Stimulated activated naive CD8-positive, alpha-beta T cell treated with anti-CD3 and anti-CD28 coated beads, Interleukin-15, Interleukin-2, amounts not matched to agents 100 ng/mL and 50 ng/mL, for 24 hours (primary cell): ENCODE measurements around the gene RNF39.

ENCODE experiments used
- H3K27ac Mint-ChIP-seq: one replicate; pipeline ENCODE4 v1.8.0; 2021; ENCODE audit warnings: mild to moderate bottlenecking, mixed read lengths
- H3K27me3 Mint-ChIP-seq: one replicate; pipeline ENCODE4 v1.8.0; 2021; ENCODE audit warnings: mixed read lengths
- H3K36me3 Mint-ChIP-seq: one replicate; pipeline ENCODE4 v1.8.0; 2021; ENCODE audit warnings: low read depth, mixed read lengths
- H3K4me1 Mint-ChIP-seq: one replicate; pipeline ENCODE4 v1.8.0; 2021; ENCODE audit warnings: low read depth, mixed read lengths
- H3K4me3 Mint-ChIP-seq: one replicate; pipeline ENCODE4 v1.8.0; 2021; ENCODE audit warnings: mild to moderate bottlenecking, mixed read lengths
- H3K9me3 Mint-ChIP-seq: one replicate; pipeline ENCODE4 v1.8.0; 2021; ENCODE audit warnings: mixed read lengths

Gene RNF39

GRCh38 chr6:30074331-30075093 is 1.1 kb downstream of the RNF39 start:
- Mint-ChIP-seq H3K4me1 (peaks cover 33% of the 10 kb centered on the region), H3K27me3 (peaks cover 65% of the 10 kb centered on the region), H3K36me3 (peaks cover 22% of the 10 kb centered on the region), H3K4me3 (peak overlapping the region; percentile 21), H3K27ac (no peak overlapping the region), H3K9me3 (no peaks in the 10 kb centered on the region)

- H3K27ac Mint-ChIP-seq = no peak overlapping the region
- H3K9me3 Mint-ChIP-seq = no peaks in the 10 kb centered on the region
- H3K27me3 Mint-ChIP-seq = peaks cover 61% of the 10 kb centered on the region
- no peak overlapping the region for H3K4me3 Mint-ChIP-seq
- H3K36me3 Mint-ChIP-seq = peaks cover 29% of the 10 kb centered on the region
- peaks cover 35% of the 10 kb centered on the region for H3K4me1 Mint-ChIP-seq
Observed at GRCh38 chr6:30073489-30074235, 1.9 kb downstream of the RNF39 start.

GRCh38 chr6:30071858-30072257 is 3.7 kb downstream of the RNF39 start:
- no peak overlapping the region for H3K27ac Mint-ChIP-seq
- peaks cover 41% of the 10 kb centered on the region for H3K36me3 Mint-ChIP-seq
- H3K9me3 Mint-ChIP-seq = no peaks in the 10 kb centered on the region
- H3K4me1 Mint-ChIP-seq = peaks cover 48% of the 10 kb centered on the region
- H3K4me3 Mint-ChIP-seq = peak overlapping the region; percentile 10
- H3K27me3 Mint-ChIP-seq = peaks cover 61% of the 10 kb centered on the region

- peaks cover 55% of the 10 kb centered on the region for H3K27me3 Mint-ChIP-seq
- peaks cover 41% of the 10 kb centered on the region for H3K36me3 Mint-ChIP-seq
- H3K27ac Mint-ChIP-seq = no peak overlapping the region
- H3K9me3 Mint-ChIP-seq = no peaks in the 10 kb centered on the region
- H3K4me3 Mint-ChIP-seq = peak overlapping the region; percentile 10
- peaks cover 50% of the 10 kb centered on the region for H3K4me1 Mint-ChIP-seq
Observed at GRCh38 chr6:30071081-30071818, 4.3 kb downstream of the RNF39 start.

- H3K36me3 Mint-ChIP-seq = peaks cover 68% of the 10 kb centered on the region
- peaks cover 21% of the 10 kb centered on the region for H3K27me3 Mint-ChIP-seq
- H3K27ac Mint-ChIP-seq = peak overlapping the region; percentile 95
- no peaks in the 10 kb centered on the region for H3K9me3 Mint-ChIP-seq
- peak overlapping the region; percentile 95 for H3K4me3 Mint-ChIP-seq
- H3K4me1 Mint-ChIP-seq = peaks cover 63% of the 10 kb centered on the region
Observed at GRCh38 chr6:30067460-30068139, 8.0 kb downstream of the RNF39 start.

- Mint-ChIP-seq H3K9me3 (no peaks in the 10 kb centered on the region), H3K4me3 (peak within 1 kb of the TSS; percentile 95), H3K36me3 (peaks cover 67% of the 10 kb centered on the region), H3K27ac (peak within 1 kb of the TSS; percentile 95), H3K4me1 (peaks cover 66% of the 10 kb centered on the region), H3K27me3 (peaks cover 14% of the 10 kb centered on the region)
Observed at GRCh38 chr6:30066577-30067459, 8.8 kb downstream of the RNF39 start, which contains the start of gene PPP1R11. Gene PPP1R11 (plus strand): TSS chr6:30067198. CDS start chr6:30067411, 213 bp downstream.

GRCh38 chr6:30066082-30066481 is 9.5 kb downstream of the RNF39 start:
- Mint-ChIP-seq H3K4me3 (peak overlapping the region; percentile 95), H3K4me1 (peaks cover 66% of the 10 kb centered on the region), H3K36me3 (peaks cover 71% of the 10 kb centered on the region), H3K27me3 (peaks cover 9% of the 10 kb centered on the region), H3K9me3 (no peaks in the 10 kb centered on the region), H3K27ac (peak overlapping the region; percentile 95)

- Mint-ChIP-seq H3K4me3 (peak overlapping the region; percentile 38), H3K36me3 (peaks cover 47% of the 10 kb centered on the region), H3K27me3 (no peaks in the 10 kb centered on the region), H3K27ac (peak overlapping the region; percentile 10), H3K9me3 (no peaks in the 10 kb centered on the region), H3K4me1 (peaks cover 71% of the 10 kb centered on the region)
Observed at GRCh38 chr6:30063315-30063714, 12.3 kb downstream of the RNF39 start.

- Mint-ChIP-seq H3K4me3 (peak overlapping the region; percentile 99), H3K27me3 (no peaks in the 10 kb centered on the region), H3K9me3 (no peaks in the 10 kb centered on the region), H3K36me3 (peaks cover 44% of the 10 kb centered on the region), H3K4me1 (peaks cover 64% of the 10 kb centered on the region), H3K27ac (peak overlapping the region; percentile 92)
Observed at GRCh38 chr6:30062471-30063178, 12.9 kb downstream of the RNF39 start.

GRCh38 chr6:30061858-30062458 is 13.6 kb downstream of the RNF39 start:
- H3K9me3 Mint-ChIP-seq = no peaks in the 10 kb centered on the region
- H3K27ac Mint-ChIP-seq = peak overlapping the region; percentile 92
- H3K27me3 Mint-ChIP-seq = no peaks in the 10 kb centered on the region
- peaks cover 59% of the 10 kb centered on the region for H3K4me1 Mint-ChIP-seq
- H3K36me3 Mint-ChIP-seq = peaks cover 49% of the 10 kb centered on the region
- H3K4me3 Mint-ChIP-seq = peak overlapping the region; percentile 99

GRCh38 chr6:30061092-30061857 is 14.3 kb downstream of the RNF39 start, which contains the start of gene POLR1H:
Gene POLR1H (plus strand): TSS chr6:30061265. CDS start chr6:30061525, 260 bp downstream.
- peaks cover 55% of the 10 kb centered on the region for H3K36me3 Mint-ChIP-seq
- peaks cover 52% of the 10 kb centered on the region for H3K4me1 Mint-ChIP-seq
- H3K4me3 Mint-ChIP-seq = peak within 1 kb of the TSS; percentile 99
- no peaks in the 10 kb centered on the region for H3K9me3 Mint-ChIP-seq
- peak within 1 kb of the TSS; percentile 92 for H3K27ac Mint-ChIP-seq
- H3K27me3 Mint-ChIP-seq = no peaks in the 10 kb centered on the region

GRCh38 chr6:30060606-30061091 is 14.9 kb downstream of the RNF39 start:
- Mint-ChIP-seq H3K9me3 (no peaks in the 10 kb centered on the region), H3K27me3 (no peaks in the 10 kb centered on the region), H3K4me3 (peak overlapping the region; percentile 99), H3K4me1 (peaks cover 46% of the 10 kb centered on the region), H3K27ac (peak overlapping the region; percentile 92), H3K36me3 (peaks cover 51% of the 10 kb centered on the region)
